GM12801 (cell line): ENCODE measurements around the gene CCDC197.
A peak's percentile ranks its signal among the peaks of the same experiment; 100 is the strongest.

Experiments
- CTCF ChIP-seq: IDR thresholded peaks from one replicate; pipeline ENCODE4 v1.5.1; 2011; ENCODE audit warnings: control low read depth; ENCODE audit not compliant: insufficient read length; ENCODE audit errors: extremely low read depth

The CCDC197 gene

GRCh38 chr14:93998871-93999403 is 1.8 kb downstream of the CCDC197 start:
- no peak for TF ChIP-seq CTCF

- no peak for TF ChIP-seq CTCF
Measured at GRCh38 chr14:93999573-93999972, 2.5 kb downstream of the CCDC197 start.

- TF ChIP-seq CTCF = no peak
Measured at GRCh38 chr14:94000267-94000666, 3.2 kb downstream of the CCDC197 start.

- TF ChIP-seq CTCF = no peak
Measured at GRCh38 chr14:94001016-94001415, 3.9 kb downstream of the CCDC197 start.

GRCh38 chr14:94001501-94002396 is 4.6 kb downstream of the CCDC197 start:
- TF ChIP-seq CTCF = peak; percentile 94

GRCh38 chr14:94003397-94003796 is 6.3 kb downstream of the CCDC197 start:
- TF ChIP-seq CTCF = no peak

- no peak for TF ChIP-seq CTCF
Measured at GRCh38 chr14:94004015-94004414, 6.9 kb downstream of the CCDC197 start.
